ENCODE measurements around the gene DLG2. TPM values are rescaled to one million over a fixed set of nuclear protein-coding genes. Genes with fewer than 3 reads are reported as not detected.

DLG2 gene
- total and polyA plus RNA-seq, 7 donors = 0.23 to 5.3 (median 3.4) TPM

GRCh38 chr11:83656796-83657330 is 1970.3 kb downstream of the DLG2 start:
- ATAC-seq = no peak
- 69 to 74% (median 73%) methylated on average over 4 of the region's 4 CpGs for WGBS, 3 donors
- Histone ChIP-seq H3K36me3 (ENCODE audit: insufficient read depth in 1 of 2, low read depth in 1 of 2) (no peaks in the 10 kb centered on the region), H3K4me3 (no peak overlapping the region), H3K4me1 (no peaks in the 10 kb centered on the region), H3K27me3 (ENCODE audit: insufficient read depth in 3 of 3, low read length in 2 of 3) (no peaks in the 10 kb centered on the region), H3K27ac (no peak overlapping the region), H3K9me3 (no peaks in the 10 kb centered on the region)
- no peak for DNase-seq
- intact Hi-C loops (cut with DNase I) = no loop called here
- TF ChIP-seq, protein P1, sequence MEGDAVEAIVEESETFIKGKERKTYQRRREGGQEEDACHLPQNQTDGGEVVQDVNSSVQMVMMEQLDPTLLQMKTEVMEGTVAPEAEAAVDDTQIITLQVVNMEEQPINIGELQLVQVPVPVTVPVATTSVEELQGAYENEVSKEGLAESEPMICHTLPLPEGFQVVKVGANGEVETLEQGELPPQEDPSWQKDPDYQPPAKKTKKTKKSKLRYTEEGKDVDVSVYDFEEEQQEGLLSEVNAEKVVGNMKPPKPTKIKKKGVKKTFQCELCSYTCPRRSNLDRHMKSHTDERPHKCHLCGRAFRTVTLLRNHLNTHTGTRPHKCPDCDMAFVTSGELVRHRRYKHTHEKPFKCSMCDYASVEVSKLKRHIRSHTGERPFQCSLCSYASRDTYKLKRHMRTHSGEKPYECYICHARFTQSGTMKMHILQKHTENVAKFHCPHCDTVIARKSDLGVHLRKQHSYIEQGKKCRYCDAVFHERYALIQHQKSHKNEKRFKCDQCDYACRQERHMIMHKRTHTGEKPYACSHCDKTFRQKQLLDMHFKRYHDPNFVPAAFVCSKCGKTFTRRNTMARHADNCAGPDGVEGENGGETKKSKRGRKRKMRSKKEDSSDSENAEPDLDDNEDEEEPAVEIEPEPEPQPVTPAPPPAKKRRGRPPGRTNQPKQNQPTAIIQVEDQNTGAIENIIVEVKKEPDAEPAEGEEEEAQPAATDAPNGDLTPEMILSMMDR (IDR thresholded peaks at IDR 0.05) = no peak

DNA sequence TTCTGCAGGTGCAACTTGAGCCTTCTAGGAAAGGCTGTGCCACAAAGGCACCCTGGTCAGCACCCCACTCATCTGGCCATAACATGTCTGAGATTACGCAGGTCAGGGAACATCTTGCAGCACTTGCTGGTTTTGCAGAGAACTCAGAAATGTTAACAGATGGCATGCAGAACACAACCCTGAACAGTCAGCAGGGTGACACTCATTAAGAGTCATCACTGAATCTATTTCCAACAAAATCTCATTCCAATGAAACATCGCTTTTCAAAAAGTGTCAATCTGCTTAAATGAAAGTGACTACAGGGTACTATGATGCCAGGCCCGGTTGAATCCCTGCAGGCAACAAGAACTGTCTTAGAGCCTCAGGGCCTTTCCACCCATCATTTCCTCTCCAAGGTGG is 1971.2 kb downstream of the DLG2 start:
- Histone ChIP-seq H3K4me1 (no peaks in the 10 kb centered on the region), H3K9me3 (no peaks in the 10 kb centered on the region), H3K27me3 (ENCODE audit: insufficient read depth in 3 of 3, low read length in 2 of 3) (no peaks in the 10 kb centered on the region), H3K27ac (no peak overlapping the region), H3K4me3 (no peak overlapping the region), H3K36me3 (ENCODE audit: insufficient read depth in 1 of 2, low read depth in 1 of 2) (no peaks in the 10 kb centered on the region)
- WGBS, 3 donors = 93 to 98% (median 96%) methylated on average over 3 of the region's 3 CpGs
- ATAC-seq = no peak
- DNase-seq = no peak
- intact Hi-C loops (cut with DNase I) = no loop called here
- TF ChIP-seq, protein P1 (IDR thresholded peaks at IDR 0.05) = no peak

GRCh38 chr11:83649528-83649855 is 1977.7 kb downstream of the DLG2 start:
- DNase-seq (no peak), ATAC-seq (no peak)
- Histone ChIP-seq H3K4me3 (no peak overlapping the region), H3K27ac (no peak overlapping the region), H3K9me3 (no peaks in the 10 kb centered on the region), H3K36me3 (ENCODE audit: insufficient read depth in 1 of 2, low read depth in 1 of 2) (no peaks in the 10 kb centered on the region), H3K27me3 (ENCODE audit: insufficient read depth in 3 of 3, low read length in 2 of 3) (no peaks in the 10 kb centered on the region), H3K4me1 (no peaks in the 10 kb centered on the region)
- TF ChIP-seq, protein P1 (IDR thresholded peaks at IDR 0.05) = no peak
- WGBS, 3 donors = 50 to 63% (median 63%) methylated on average over 1 of the region's 1 CpG
- intact Hi-C loops (cut with DNase I) = no loop called here

DNA sequence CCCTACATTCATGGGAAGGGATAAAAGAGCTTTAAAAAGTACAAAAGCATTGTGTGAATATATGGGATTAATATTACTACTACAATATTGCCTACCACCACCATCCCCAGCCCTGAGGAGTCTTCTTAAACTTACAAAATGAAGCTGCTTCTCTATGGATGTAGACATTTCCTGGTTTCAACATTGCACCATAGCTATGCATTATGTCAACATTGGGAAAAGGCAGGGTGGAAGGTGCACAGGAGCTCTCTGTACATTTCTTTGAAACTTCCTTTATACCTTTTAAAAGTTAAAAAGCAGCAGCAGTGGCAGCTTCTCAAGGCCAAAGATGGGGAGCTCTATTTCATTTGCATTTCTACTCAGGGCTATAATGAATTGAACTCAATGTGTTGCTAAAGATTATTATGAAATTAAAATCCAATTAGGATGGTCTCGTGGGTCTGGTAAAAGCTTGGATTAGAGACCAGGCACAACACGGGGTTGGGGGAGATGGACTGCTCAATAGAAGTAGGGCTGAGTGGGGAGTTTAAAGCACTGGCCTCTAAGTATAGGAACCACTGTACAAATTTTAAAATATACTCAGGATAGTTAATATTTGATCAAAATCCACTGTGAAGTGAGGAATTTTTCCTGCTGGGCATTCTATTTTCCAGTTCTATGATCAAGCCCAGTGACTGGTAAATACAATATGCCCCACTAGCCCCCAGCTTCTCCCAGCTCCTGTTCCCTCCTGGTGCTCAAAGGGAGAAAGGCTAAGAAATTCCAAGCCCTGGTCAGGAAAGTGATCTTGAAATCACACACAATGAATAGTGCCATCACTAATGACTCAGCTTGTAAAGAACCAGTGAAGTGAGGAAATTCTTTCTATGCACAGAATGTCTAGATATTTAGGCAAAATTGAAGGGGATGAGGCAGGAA is 1978.3 kb downstream of the DLG2 start:
- Histone ChIP-seq H3K4me3 (no peak overlapping the region), H3K36me3 (ENCODE audit: insufficient read depth in 1 of 2, low read depth in 1 of 2) (no peaks in the 10 kb centered on the region), H3K27me3 (ENCODE audit: insufficient read depth in 3 of 3, low read length in 2 of 3) (no peaks in the 10 kb centered on the region), H3K9me3 (no peaks in the 10 kb centered on the region), H3K27ac (no peak overlapping the region), H3K4me1 (no peaks in the 10 kb centered on the region)
- DNase-seq (no peak), ATAC-seq (no peak)
- WGBS, 3 donors = 81 to 84% (median 83%) methylated on average over 2 of the region's 2 CpGs
- TF ChIP-seq, protein P1 (IDR thresholded peaks at IDR 0.05) = no peak
- intact Hi-C loops (cut with DNase I) = no loop called here
